HG03571 (cell line): Measurements from ENCODE around the gene PRKCB.
"Not testable (repeated sequence)": the region's sequence is repeated elsewhere in the genome, so short reads cannot be mapped to it uniquely, and the experiment has no call there.

Experiments used
- ATAC-seq: cut with Tn5 transposase; IDR thresholded peaks from one replicate; pipeline ENCODE4 v1.9.1; 2021; ENCODE audit not compliant: unreplicated experiment

PRKCB gene

DNA sequence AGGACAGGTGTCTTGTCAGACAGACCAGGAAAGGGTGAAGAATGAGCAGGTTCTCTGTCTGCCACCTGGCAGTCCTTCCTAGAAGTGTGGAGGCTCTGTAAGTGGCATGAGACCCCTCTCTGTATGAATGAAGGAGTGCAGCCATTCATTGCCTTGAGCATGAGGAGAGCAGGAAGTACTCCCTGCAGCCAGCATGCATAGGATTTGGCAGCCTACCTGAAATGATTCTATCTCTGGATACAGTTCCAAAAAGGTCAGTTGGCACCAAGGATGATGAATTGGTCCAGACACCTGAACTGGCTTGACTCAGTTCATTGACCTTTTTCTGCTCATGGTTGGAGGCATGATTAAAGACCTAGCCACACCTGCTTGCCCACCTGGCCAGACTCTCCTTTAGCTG lies 163.0 kb downstream of the PRKCB start:
- ATAC-seq, result no peak

DNA sequence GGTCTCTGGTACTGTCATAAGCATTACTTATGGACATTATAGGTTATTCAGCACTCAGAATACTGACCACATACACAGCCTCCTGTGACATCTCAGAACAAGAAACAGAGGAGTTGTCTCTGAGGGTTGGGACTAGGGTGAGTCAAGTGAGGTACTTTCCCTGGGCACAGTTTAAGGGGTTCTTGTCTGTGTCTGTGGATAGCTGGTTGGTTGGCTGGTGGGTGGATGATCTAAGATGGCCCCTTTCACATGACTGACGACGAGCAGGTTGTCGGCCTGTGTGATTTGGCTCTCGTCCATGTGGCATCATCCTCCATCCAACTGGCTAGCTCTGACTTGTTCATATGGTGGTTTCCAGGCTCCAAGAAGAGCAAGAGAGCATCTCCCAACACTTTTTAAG lies 163.9 kb downstream of the PRKCB start:
- no peak for ATAC-seq

DNA sequence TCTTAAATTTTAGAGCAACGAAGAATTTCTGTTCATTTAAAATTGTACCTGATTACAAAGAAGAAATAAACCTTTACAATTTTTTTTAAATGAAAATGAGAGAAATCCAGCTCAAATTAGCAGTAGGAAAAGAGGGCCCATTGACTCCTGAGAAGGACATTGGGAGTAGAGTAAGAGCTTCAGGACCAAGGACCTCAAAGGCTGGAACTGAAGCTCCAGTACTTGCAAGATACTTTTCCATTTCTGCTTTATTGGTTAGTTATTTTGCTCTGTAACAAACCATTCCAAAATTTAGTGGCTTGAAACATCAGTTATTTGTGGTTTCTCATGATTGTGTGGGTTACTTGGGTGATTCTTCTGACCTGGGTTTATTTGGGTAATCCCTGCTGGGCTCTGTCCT lies 165.9 kb downstream of the PRKCB start:
- ATAC-seq, result no peak

DNA sequence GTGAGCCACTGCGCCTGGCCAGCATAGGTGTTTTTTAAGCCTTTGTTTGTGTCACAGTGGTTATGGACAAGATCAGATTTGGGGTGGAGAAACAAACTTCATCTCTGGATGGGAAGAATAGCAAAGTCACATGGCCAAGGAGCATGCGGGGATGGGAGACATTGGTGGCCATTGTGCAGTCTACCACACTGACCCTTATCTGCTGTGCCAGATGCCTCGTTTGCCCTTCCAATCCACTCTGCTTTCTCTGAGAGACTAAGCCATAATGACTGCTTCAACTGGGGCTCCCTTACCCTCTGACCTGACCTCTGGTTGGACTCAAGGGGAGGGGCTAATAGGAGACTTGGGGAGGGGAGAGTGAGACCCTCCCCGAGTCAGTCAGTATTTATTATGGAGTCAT lies 166.8 kb downstream of the PRKCB start:
- ATAC-seq, result no peak

DNA sequence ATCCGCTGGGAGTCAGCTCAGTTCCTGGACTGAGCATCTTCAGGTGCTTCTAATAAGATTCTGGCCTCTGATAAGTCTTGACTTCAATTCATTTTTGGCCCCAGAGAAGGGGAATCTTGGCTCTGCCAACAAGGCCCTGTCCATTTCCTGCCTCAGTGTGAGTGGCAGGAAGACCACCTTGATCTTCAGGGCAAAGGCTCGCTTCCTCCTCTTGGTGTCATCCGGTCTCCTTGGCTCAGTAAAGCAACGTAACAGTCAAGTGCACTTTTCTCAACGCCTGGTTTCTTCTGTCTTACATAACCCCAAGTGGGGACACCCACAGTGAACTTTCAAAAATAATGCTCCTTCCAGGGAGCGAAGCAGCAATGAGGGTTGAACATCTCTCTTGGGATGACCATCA lies 169.8 kb downstream of the PRKCB start:
- ATAC-seq, result no peak

DNA sequence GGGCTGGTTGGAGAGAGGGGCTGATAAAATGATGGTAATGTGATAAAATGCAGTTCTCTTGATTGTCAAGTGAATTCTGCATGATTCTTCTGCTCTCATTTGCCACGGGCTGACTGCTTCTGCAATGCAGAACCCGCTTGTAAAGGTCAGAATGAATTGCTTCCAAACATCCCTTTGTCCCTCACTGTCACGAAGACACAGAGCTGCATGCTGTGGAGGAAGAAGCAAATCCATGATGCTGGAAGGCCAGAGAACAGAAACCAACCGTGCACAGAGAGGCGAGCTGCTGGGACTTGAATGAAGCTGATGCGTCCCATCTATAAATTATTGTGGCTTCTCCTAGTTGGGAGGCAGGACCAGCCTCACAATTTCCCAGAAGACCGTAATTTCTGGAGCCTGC lies 171.6 kb downstream of the PRKCB start:
- no peak for ATAC-seq

DNA sequence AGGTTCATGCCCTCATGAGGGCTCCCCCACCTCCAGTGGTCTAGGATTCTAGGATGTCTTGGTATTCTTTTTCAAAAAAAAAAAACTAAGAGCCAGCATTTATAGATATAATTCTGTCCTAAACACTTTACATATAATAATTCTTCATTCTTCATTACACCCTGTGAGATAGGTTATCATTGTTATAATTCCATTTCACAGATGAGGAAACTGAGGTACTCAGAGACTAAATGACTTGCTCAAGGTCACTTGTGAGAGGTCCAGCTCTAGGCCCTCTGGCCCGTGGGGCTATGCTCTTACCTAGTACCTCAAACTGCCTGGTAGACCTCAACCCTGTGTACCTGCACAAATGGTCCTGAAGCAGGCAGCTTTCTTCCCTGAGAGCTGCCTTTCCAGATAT lies 172.2 kb downstream of the PRKCB start:
- ATAC-seq, result no peak

DNA sequence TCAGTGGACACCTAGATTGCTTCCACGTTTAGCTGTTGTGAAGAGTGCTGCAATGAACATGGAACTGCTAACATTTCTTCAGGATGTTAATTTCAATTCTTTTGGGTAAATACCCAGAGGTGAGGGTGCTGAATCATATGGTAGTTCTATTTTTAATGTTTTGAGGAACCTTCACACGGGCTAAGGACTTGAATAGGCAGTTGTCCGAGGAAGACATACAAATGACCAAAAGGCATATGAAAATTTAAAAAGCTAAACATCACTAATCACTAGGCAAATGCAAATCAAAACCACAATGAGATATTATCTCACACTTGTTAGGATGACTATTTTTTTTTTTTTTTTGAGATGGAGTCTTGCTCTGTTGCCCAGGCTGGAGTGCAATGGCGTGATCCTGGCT lies 173.3 kb downstream of the PRKCB start:
- no peak for ATAC-seq

DNA sequence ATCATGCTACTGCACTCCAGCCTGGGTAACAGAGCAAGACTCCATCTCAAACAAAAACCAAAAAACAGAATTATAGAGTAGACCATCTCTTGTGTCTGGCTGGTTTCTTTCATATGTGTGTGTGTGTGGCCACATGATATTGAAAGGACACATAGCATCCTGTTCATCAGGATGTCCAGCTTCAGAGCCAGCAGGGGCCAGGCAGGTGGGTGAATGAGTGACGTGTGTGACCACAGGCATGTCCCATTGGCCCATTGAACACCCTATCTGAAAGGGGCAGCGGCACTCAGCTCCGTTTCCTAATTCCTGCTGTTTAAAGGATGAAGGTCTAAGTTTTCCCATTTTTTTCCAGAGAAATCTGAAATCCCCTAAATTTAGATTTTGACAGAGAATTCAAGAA lies 174.2 kb downstream of the PRKCB start:
- peak; percentile 26 for ATAC-seq

DNA sequence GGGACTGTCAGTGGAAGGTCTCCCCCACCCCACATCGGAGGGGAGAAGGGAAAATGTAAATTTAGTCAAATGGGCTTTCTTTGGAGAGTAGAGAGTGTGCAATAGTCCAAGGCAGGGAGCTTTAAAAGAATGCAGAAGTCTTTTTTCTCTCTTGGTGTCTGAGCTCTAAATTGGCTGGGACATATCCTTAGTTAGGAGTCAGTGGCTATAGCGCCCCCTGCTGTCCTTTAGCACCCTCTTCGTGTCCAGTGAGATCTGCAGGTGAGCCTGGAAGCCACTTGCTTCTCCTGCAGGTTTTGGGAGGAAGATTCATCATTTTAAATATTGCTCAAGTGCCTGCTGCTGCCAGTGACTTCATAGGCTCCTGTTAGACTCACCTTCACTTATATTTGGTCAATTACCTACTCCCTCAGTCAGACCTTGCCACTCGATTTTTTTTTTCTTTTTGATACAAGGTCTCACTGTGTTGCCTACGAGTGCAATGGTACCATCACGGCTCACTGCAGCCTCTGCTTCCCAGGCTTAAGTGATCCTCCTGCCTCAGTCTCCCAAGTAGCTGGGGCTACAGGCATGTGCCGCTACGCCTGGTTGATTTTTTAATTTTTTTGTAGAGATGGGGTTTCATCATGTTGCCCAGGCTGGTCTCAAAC lies 174.8 kb downstream of the PRKCB start:
- ATAC-seq, result no peak

DNA sequence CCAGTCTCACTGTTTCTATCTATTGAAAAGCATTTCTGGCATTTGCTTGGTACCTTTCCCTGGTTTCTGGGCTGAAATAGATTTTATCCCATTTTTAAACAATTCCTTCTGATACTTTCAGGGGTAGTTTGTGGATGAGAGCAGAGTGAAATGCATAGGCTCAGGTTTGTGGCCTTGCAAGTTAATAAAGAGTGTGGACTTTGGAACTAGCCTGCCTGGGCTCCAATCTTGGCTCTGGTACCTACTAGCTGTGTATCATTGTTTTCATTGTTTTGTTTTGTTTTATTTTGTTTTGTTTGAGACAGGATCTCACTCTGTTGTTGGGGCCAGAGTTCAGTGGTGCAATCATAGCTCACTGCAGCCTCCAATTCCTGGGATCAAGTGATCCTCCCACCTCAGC lies 175.5 kb downstream of the PRKCB start:
- no peak for ATAC-seq

DNA sequence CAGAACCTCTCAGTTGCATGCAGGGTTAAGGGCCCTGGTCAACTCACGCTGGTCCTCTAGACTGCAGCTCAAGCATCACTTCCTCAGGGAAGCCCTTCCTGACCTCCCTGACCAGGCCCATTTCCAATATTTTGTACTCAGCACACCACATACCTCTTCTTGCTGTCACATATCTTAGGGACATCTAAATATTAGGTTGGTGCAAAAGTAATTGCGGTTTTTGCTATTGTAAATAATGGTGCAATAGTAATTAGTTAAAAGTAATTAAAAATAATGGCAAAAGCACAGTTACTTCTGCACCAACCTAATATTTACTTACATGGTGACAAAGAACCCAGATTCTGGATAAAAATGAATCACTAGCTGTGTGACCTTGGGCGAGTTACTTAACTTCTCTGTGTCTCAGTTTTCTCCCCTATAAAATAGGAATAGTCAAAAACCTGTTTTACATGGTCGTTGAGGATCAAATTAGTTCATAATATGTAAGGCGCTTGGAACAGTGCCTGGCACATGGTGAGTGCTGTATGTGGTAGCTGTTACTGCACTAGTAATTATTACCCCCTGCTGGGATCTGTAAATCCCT lies 177.4 kb downstream of the PRKCB start:
- ATAC-seq, result no peak

DNA sequence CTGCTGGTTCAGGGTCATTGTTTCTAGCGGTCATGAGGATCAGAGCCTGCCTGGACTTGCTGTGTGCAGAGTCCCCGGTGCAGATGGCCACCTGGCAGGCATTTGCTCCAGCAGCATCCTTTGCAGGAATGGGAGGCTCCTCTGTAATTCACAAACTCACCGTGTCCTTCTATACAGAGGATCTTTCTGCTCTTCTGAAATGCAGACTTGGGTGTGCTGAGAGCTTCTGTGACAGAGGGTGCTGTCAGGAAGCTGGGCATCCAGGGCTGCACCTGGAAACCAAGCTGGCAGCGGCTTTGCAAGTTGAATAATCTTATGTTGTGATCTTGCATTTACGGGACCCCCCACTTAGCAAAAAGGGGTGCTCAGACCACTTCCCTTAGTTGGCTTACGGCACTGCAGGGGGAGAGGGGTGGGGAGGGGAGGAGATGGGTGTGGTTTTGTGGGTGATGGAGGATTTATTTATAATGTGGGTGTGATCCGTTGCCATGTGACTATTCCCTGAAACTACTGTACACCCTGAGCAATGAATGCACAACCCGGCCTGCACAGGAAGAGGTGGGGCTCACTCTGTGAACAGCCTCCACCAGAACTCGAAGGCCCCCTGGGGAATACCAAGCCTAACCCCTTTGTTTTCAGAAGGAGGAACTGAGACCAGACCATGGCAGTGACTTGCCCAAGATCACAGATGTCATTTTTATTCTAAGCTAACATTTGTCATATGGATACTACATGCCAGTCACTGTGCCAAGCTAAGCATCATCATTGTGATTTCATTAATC lies 178.3 kb downstream of the PRKCB start:
- peak; percentile 91 for ATAC-seq

DNA sequence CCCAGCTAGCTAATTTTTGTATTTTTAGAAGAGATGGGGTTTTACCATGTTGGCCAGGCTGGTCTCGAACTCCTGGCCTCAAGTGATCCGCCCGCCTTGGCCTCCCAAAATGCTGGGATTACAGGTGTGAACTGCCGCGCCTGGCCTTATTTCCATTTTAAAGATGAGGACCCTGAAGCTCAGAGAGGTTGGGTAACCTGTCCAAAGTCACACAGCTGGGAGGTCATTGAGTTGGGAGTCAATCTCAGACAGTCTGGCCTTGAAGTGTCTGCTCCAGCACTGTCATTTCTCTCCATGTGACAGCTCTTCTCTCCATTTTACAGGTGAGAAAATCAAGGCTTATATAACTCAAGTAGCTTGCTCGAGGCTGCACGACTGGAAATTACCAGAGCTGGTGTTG lies 179.2 kb downstream of the PRKCB start:
- ATAC-seq, result not testable (repeated sequence)

DNA sequence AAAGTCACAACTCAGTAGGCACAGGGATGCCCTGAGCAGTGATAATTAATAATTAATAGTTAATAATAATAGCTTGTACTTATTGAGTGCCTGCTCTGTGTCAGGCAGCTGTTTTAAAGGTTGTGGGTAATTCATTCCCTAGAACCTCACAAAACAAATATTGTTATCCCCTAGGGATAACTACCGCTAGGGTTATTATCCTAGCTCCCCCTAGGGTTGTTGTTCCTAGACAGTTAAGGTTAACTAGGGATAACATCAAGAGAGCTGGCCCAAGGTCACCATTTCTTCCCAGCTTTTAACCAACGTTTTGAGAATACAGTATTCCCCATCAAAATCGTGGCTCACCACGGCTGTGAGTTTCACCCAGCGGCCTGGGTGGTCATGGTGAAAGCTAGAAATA lies 180.1 kb downstream of the PRKCB start:
- ATAC-seq, result no peak

DNA sequence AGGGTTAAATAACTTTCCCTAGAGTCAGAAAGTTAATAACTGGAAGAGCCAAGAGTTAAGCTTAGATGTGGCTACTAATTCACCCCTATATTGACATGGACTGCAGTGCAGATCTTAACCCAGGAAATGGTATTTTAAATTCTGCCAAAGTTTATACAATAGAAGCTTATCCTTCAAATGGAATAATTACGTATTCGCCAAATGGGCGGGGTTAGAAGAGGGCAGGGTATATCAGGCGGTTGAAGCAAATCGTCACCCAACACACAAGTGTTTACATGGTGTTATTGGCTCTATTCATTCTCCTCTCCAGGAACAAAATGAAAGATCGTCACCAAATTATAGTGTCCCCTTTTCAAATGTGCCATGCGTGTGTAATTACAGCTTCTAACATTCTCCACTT lies 182.7 kb downstream of the PRKCB start:
- no peak for ATAC-seq

DNA sequence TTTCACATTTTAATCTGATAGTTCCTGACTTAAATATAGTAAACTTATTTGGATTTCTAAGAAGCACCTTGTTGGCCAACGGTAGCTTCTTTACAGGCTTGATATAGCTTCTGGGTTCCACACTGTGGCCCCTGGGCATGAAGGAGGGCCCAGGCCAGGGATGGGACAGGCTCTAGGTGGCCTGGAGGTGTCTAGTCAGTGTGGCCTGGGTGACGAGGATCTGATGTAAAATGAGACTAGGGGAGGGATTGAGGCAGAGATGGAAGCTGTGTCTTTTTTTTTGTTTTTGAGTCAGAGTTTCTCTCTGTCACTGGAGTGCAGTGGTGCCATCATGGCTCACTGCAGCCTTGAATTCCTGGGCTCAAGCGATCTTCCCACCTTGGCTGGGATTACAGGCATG lies 187.0 kb downstream of the PRKCB start:
- no peak for ATAC-seq

DNA sequence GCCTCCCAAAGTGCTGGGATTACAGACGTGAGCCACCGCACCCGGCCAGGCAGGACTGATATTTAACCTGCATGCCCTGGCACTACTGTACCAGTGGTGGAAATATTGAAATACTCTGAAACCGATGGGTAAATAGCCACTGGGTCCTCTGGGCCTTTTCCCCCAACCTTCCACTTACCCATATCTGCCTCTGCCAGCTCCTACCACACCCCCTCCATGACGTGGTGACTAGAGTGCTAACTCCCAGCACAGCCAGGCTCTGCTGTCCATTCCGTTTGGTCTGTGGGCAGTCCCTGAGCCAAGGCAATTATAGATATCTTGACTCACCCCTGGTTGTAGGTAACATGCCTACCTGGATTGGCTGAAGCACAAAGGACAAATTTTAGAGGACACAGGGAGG lies 187.8 kb downstream of the PRKCB start:
- ATAC-seq, result no peak

DNA sequence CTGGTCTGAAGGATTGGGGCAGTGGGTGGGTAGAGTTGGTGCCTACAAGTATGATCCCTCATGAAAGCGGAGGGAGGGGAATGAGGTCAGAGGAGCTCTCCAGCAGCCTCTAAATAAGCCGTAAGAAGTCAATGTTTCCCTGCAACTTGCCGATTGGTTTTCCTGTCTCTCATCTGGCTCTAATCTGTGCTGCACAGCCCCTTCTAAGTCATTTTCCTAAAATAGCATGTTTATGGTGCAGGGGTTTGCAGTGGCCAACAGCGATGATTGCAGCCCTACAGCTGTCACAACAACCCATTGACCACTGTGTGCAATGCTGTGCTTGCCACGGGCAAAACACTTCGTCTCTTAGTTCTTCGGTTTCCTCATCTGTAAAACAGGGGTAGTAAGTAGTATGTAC lies 189.2 kb downstream of the PRKCB start:
- no peak for ATAC-seq

DNA sequence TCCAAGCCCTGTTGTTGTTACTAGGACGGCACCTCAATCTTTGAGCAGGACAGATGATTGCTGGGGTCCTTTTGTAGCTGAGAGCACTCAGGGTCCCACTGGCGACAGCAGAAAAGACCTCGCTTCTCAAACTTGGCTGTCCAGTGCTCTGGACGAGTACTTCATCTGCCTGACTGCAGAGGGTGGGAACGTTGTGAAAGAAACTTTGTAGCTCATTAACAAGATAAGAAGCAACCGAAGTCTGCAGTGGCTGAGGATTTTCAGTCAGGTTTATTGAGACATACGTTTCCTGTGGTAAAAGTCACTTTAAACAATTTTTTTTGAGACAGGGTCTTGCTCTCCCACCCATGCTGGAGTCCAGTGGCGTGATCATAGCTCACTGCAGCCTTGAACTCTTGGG lies 191.7 kb downstream of the PRKCB start:
- no peak for ATAC-seq

DNA sequence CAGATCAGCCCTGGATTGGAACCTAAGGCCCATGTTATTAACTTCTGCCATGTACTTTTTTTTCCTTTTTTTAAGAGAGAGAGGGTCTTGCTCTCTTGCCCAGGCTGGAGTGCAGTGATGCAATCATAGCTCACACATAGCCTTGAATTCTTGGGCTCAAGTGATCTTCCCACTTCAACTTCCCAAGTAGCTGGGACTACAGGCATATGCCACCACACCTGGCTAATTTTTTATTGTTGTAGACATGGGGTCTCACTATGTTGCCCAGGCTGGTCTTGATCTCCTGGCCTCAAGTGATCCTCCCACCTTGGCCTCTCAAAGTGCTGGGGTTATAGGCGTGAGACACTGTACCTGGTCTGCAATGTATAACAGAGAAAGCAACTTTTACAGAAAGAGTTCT lies 194.1 kb downstream of the PRKCB start:
- ATAC-seq, result not testable (repeated sequence)

DNA sequence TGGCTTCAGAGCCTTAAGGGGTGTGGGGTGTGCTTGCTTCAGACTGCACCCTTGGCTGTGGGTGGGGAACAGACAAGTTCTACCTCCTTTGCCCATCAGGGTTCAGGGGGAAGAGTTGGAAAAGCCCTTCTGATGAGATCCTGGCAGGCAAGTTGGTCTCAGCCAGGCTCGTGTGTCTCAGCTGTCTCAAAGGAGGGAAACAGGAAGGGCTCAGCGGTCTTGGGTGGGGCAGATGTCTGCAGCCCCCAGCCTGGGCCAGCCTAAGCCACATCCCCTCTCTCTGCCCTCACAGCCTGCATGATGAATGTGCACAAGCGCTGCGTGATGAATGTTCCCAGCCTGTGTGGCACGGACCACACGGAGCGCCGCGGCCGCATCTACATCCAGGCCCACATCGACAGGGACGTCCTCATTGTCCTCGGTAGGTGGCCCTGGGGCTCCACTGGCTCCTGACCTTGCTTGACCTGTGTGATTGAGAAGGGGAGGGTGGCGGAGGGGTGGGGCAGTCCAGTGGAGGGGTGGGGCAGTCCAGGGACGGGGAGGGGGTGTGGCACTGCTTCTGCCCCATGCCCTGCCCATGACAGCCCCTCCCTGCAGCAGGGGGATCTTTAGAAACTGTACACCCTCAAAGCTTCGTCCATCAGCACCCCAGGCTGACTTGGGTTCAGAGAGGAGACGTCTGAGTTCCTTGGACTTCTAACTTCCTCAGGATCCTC lies 199.5 kb downstream of the PRKCB start:
- ATAC-seq, result no peak
